ENCODE results near the gene HLA-A.
"Not testable (repeated sequence)": the region's sequence is repeated elsewhere in the genome, so short reads cannot be mapped to it uniquely, and the experiment has no call there.

HLA-A gene

GRCh38 chr6:29942275-29943052 is at the start of gene HLA-A:
Gene HLA-A (plus strand): TSS chr6:29942532. CDS start chr6:29942554, 22 bp downstream.
- DNase-seq, result peak; percentile 83

GRCh38 chr6:29892696-29893095 is 49.6 kb upstream of the HLA-A start:
- DNase-seq, result no peak

DNA sequence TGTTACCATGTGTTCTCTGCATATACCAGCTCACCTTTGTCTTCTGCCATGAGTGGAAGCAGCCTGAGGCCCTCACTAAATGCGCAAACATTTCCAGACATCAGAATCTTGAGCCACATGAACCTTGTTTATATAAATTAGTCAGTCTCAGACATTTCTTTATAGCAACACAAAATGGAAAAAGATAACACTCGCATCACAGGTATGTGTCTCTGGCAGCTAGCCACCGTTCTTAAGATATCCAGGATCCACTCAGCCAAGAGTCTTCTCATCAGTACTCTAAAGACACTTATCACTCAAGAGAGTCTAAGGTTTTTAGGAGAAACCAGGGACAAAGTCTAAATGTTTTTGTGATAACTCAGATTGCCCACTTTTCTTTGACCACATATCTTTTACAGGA is 43.1 kb upstream of the HLA-A start:
- no peak for DNase-seq

GRCh38 chr6:29905286-29905685 is 37.0 kb upstream of the HLA-A start:
- DNase-seq, result no peak

DNA sequence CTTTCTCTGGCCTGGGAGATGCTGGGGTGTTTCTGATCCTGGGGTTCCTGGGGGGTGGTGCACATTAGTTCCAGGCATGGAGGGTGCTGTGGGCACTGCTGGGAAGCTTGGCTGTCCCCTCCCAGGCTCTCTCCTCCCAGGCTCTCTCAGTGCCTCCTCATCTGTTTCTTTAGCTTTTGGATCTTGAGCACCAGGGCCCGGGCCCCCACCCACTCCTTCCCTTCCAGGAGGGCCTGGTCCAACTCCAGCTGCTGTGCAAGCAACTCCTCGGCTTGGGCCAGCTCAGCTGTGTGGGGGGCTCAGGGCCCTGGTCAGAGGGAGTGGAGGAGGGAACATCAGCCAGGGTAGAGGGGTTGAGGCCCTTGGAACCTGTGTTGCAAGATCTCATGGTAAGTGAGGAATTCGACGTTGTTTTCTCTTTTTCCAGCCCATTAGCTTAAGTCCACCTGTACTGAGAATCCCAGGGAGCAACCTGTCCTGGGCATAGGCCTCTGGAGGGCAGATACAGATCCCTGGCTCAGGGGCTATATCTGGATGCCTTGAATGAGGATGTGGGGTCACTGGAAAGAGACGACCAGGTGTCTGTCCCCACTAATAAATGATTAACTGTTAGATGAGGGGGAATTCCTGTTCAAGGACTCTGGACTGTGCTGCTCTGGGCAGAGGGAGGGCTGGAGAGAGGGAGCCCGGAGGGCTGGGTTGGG is 34.5 kb upstream of the HLA-A start:
- no peak for DNase-seq

- no peak for DNase-seq
These were observed 34.0 kb upstream of the HLA-A start for GRCh38 chr6:29908341-29908662.

GRCh38 chr6:29908710-29909109 is 33.6 kb upstream of the HLA-A start:
- no peak for DNase-seq

- no peak for DNase-seq
These were observed 32.3 kb upstream of the HLA-A start for GRCh38 chr6:29909985-29910384.

DNA sequence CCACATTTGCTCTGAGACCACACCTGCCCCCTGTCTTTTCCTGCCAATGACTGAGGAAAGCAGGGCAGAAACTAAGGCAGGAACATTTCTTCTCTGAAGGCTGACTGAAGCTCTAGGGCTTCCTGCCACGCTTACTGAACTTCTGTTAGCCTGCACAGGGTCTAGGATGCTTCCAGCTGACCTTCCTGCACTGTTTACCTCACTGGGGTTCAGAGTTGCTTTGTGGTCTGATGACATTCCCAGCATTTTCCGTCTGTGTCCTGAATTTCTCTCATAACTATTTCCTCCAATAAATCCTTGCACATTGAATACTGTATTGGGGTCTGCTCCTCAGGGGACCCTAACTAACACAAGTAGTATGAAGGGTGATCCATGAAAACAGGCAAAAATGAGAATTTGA is 29.5 kb upstream of the HLA-A start:
- DNase-seq, result no peak

GRCh38 chr6:29916741-29917140 is 25.6 kb upstream of the HLA-A start:
- DNase-seq, result no peak

DNA sequence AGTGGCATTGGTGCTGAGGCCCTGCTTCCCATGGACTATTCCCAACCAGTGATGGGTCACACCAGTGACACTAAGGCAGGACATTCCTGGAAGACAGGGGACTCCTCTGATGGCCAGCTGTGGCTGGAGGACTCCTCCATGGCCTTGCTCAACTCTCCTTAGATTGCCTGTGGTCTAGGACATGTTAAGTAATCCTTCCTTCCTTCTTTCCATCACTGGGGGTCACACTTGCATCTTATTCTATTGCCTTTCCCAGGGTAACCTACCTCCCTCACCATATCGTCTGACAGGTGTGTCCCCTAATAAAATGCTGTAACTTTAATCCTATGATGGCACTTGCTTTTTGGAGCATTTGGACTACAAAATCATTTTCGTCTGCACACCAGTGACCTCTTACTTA is 24.5 kb upstream of the HLA-A start:
- DNase-seq, result no peak

DNA sequence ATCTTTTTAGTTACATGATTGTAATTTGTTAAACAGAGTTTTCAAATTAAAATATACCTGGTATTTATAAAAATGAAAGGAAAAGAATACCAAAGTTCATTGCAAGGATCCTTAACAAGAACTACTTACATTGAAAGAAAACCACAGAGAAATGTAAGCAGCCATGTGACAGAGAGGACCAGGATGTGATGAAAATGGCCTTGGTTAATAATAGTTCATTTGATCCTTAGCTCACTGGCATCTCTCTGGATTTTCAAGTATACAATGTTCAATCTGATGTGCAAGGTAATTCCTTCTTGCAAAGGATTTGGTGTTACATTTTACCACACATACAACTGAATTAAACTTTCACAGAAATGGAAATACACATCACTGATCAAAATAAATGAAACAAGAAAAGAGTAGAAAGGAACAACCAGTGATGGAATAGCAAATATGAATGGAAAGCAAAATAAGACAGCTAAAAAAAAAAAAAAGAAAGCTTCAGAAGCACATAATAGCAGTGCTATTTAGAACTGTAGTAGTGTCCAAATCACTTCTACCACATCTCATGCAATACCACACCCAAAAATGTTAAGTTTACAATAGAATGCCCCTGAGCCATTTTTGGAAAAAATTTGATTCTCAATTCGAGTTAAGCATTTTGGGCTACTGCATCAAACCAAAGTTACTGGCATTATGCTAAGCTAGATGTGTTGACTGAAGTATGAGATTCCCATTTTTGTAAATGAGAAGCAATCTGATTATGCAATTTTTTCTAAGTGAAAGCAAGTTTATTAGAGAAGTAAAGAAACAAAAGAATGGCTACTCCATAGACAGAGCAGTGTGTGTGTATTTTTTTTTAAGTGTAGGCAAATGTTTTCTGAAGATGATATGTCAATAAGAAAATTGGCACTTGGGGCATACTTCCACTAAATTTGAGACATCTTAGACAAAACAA is 22.6 kb upstream of the HLA-A start:
- no peak for DNase-seq

- DNase-seq, result no peak
These were observed 18.0 kb upstream of the HLA-A start for GRCh38 chr6:29924287-29924686.

- DNase-seq, result no peak
These were observed 17.6 kb upstream of the HLA-A start for GRCh38 chr6:29924731-29925130.

- no peak for DNase-seq
These were observed 17.0 kb upstream of the HLA-A start for GRCh38 chr6:29925321-29925720.

DNA sequence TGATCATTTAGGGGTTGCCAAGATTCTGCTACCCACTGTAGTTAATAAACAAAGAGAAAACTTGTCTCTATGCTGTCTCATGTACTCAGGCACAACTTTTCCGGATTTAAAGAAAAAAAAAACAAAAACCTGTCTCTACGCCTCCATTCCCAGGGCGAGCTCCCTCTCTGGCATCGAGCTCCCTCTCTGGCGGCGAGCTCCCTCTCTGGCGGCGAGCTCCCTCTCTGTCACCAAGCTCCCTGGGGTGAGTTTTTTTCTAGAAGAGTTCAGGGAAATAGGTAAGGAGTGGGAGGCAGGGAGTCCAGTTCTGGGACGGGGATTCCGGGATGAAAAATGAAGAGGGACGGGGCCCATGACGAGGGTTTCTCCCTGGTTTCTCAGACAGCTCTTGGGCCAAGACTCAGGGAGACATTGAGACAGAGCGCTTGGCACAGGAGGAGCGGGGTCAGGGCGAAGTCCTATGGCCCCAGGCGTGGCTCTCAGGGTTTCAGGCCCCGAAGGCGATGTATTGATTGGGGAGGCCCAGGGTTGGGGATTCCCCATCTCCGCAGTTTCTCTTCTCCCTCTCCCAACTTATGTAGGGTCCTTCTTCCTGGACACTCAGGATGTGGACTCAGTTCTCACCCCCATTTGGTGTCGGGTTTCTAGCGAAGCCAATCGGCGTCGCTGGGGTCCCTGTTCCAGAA is 16.5 kb upstream of the HLA-A start:
- no peak for DNase-seq

DNA sequence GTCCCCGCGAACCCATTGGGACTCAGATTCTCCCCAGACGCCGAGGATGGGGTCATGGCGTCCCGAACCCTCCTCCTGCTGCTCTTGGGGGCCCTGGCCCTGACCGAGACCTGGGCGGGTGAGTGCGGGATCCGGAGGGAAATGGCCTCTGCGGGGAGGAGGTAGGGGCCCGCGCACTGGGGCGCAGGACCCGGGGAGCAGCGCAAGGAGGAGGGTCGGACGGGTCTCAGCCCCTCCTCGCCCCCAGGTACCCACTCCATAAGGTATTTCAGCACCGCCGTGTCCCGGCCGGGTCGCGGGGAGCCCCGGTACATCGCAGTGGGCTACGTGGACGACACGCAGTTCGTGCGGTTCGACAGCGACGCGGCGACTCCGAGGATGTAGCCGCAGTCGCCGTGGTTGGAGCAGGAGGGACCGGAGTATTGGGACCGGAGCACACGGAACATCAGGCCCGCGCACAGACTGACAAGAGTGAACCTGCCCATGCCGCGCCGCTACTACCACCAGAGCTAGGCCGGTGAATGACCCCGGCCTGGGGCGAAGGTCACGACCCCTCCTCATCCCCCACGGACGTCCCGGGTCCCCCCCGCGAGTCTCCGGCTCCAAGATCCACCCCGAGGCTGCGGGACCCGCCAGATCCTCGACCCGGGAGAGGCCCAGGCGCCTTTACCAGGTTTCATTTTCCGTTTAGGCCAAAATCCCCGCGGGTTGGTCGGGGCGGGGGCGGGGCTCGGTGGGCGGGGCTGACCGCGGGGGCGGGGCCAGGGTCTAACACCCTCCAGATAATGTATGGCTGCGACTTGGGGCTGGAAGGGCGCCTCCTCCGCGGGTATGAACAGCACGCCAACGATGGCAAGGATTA is 15.7 kb upstream of the HLA-A start:
- peak; percentile 51 for DNase-seq

DNA sequence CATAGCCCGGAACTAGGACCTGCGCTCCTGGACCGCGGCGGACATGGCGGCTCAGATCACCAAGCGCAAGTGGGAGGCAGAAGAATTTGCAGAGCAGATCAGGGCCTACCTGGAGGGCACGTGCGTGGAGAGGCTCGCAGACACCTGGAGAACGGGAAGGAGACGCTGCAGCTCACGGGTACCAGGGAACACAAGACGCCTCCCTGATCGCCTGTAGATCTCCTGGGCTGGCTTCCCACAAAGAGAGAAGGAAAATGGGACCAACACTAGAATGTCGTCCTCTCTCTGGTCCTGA is 15.1 kb upstream of the HLA-A start:
- DNase-seq, result no peak

DNA sequence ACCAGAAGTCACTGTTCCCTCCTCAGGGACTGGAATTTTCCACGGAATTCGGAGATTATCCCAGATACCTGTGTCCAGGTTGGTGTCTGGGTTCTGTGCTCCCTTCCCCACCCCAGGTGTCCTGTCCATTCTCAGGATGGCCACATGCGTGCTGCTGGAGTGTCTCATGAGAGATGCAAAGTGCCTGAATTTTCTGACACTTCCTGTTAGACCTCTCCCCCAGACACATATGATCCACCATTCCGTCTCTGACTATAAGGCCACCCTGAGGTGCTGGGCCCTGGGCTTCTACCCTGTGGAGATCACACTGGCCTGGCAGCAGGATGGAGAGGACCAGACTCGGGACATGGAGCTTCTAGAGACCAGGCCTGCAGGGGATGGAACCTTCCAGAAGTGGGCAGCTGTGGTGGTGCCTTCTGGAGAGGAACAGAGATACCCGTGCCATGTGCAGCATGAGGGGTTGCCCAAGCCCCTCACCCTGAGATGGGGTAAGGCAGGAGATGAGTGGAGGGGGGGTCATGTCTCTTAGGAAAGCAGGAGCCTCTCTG is 14.4 kb upstream of the HLA-A start:
- no peak for DNase-seq

DNA sequence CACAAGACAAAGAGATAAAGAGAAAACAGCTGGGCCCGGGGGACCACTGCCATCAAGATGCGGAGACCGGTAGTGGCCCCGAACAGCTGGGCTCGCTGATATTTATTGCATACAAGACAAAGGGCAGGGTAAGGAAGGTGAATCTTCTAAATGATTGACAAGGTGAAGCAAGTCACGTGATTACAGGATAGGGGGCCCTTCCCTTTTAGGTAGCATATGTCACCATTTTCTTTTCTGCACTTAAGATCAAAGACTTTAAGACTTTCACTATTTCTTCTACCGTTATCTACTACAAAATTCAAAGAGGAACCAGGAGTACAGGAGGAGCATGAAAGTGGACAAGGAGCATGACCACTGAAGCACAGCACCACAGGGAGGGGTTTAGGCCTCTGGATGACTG is 12.3 kb upstream of the HLA-A start:
- DNase-seq, result not testable (repeated sequence)

- no peak for DNase-seq
These were observed 8.4 kb upstream of the HLA-A start for GRCh38 chr6:29933955-29934354.

All from NCI-H1436 (cell line).